A673 (cell line): ENCODE data around the gene ADGRG1. TPM values are rescaled to one million over a fixed set of nuclear protein-coding genes. Genes with fewer than 3 reads are reported as not detected.

Experiments
- BruUV-seq: library from RNA; stranded (reverse); fragments of 400-500 nt; replicated peaks from 2 replicates; lab custom pipeline; 2021; lab: Mats Ljungman, UMichigan
- CTCF ChIA-PET: fragments of 300-600 bp; sonication (Branson Sonifier 250); formaldehyde crosslinking; loops from one replicate; lab custom pipeline; 2022; ENCODE audit warnings: antibody characterized with exemption; lab: Charles Lee
- POLR2A ChIA-PET: fragments of 300-600 bp; sonication (Branson Sonifier 250); formaldehyde crosslinking; loops from one replicate; lab custom pipeline; 2022; ENCODE audit warnings: antibody characterized with exemption; ENCODE audit not compliant: low non-redundant PET; lab: Charles Lee
- DNase-seq: peaks from one replicate; pipeline ENCODE4 v3.0.0-alpha.2; 2015; ENCODE audit warnings: low spot score
- H3K27ac ChIP-seq: fragments of 200-600 bp; sonication (generic); 2 replicates; pipeline ENCODE4 v1.5.1; 2016; ENCODE audit warnings: mixed run types, low read depth, mild to moderate bottlenecking, mixed read lengths, antibody characterized with exemption, low read length; ENCODE audit not compliant: poor library complexity, severe bottlenecking
- H3K27me3 ChIP-seq: fragments of 200-600 bp; sonication (generic); replicated peaks from 2 replicates; pipeline ENCODE4 v1.6.1; 2017; ENCODE audit warnings: mixed run types, low read depth, mild to moderate bottlenecking, mixed read lengths, antibody characterized with exemption, low read length; ENCODE audit not compliant: insufficient read depth, poor library complexity
- H3K36me3 ChIP-seq: fragments of 200-600 bp; sonication (generic); 2 replicates; pipeline ENCODE4 v1.6.1; 2016; ENCODE audit warnings: mixed run types, mild to moderate bottlenecking, mixed read lengths, antibody characterized with exemption, low read length; ENCODE audit not compliant: insufficient read depth, poor library complexity, severe bottlenecking
- H3K4me1 ChIP-seq: fragments of 200-600 bp; sonication (generic); 2 replicates; pipeline ENCODE4 v1.6.1; 2017; ENCODE audit warnings: mixed run types, mild to moderate bottlenecking, mixed read lengths, antibody characterized with exemption, low read length; ENCODE audit not compliant: insufficient read depth, poor library complexity, severe bottlenecking
- H3K4me3 ChIP-seq: fragments of 200-600 bp; sonication (generic); 2 replicates; pipeline ENCODE4 v1.5.1; 2016; ENCODE audit warnings: low read depth, mixed run types, mild to moderate bottlenecking, mixed read lengths, low read length; ENCODE audit not compliant: poor library complexity, severe bottlenecking
- H3K9me3 ChIP-seq: fragments of 200-600 bp; sonication (generic); 2 replicates; pipeline ENCODE4 v1.6.1; 2016; ENCODE audit warnings: mixed run types, low read depth, mild to moderate bottlenecking, mixed read lengths, antibody characterized with exemption, low read length; ENCODE audit not compliant: poor library complexity, severe bottlenecking
- CTCF ChIP-seq: fragments of 300-800, 200-600 bp; sonication (generic); conservative IDR thresholded peaks from 2 replicates; pipeline ENCODE4 v1.5.1; 2017; ENCODE audit warnings: low read depth, mild to moderate bottlenecking, antibody characterized with exemption, low read length, moderate library complexity, mixed read lengths
- EZH2 ChIP-seq: fragments of 200-600 bp; sonication (generic); IDR thresholded peaks from 2 replicates; pipeline ENCODE4 v1.6.1; 2017; ENCODE audit warnings: borderline replicate concordance, low read depth, mild to moderate bottlenecking, mixed read lengths, antibody characterized with exemption, low read length; ENCODE audit not compliant: poor library complexity, severe bottlenecking
- intact Hi-C: fragments of 100-400 bp; cut with micrococcal nuclease; formaldehyde crosslinking; loops from one replicate; pipeline ENCODE4 v1.10.0; 2022; ENCODE audit not compliant: unreplicated experiment
- total RNA-seq: library from RNA; stranded (reverse); gene quantifications from 2 replicates; pipeline ENCODE4 v1.2.3, GENCODE V29; 2021

The ADGRG1 gene
- total RNA-seq, 1 experiment from 2014 or later, result 0.75 TPM

GRCh38 chr16:57636184-57636583 lies 7.8 kb downstream of the ADGRG1 start:
- Histone ChIP-seq H3K27me3 (no peaks in the 10 kb centered on the region), H3K4me3 (no peak overlapping the region), H3K4me1 (no peaks in the 10 kb centered on the region), H3K27ac (no peak overlapping the region), H3K36me3 (no peaks in the 10 kb centered on the region), H3K9me3 (no peaks in the 10 kb centered on the region)
- TF ChIP-seq EZH2 (no peak), CTCF (no peak)
- BruUV-seq, result no TSS peak
- intact Hi-C loops, result no loop called here
- ChIA-PET CTCF (no interaction called here), POLR2A (no interaction called here)
- DNase-seq, result no peak

- Histone ChIP-seq H3K4me3 (no peak overlapping the region), H3K27me3 (no peaks in the 10 kb centered on the region), H3K4me1 (no peaks in the 10 kb centered on the region), H3K9me3 (no peaks in the 10 kb centered on the region), H3K27ac (no peak overlapping the region), H3K36me3 (no peaks in the 10 kb centered on the region)
- intact Hi-C loops, result no loop called here
- ChIA-PET CTCF (no interaction called here), POLR2A (no interaction called here)
- no TSS peak for BruUV-seq
- DNase-seq, result no peak
- no peak for TF ChIP-seq EZH2
- no peak for TF ChIP-seq CTCF
Observed at GRCh38 chr16:57637020-57637419, 8.6 kb downstream of the ADGRG1 start.

- H3K27me3 ChIP-seq, result no peaks in the 10 kb centered on the region
- BruUV-seq, result no TSS peak
- ChIA-PET CTCF (no interaction called here), POLR2A (no interaction called here)
- H3K4me3 ChIP-seq, result no peak overlapping the region
- DNase-seq, result no peak
- H3K36me3 ChIP-seq, result no peaks in the 10 kb centered on the region
- H3K9me3 ChIP-seq, result no peaks in the 10 kb centered on the region
- H3K27ac ChIP-seq, result no peak overlapping the region
- intact Hi-C loops, result no loop called here
- no peaks in the 10 kb centered on the region for H3K4me1 ChIP-seq
- no peak for TF ChIP-seq CTCF
Observed at GRCh38 chr16:57637424-57637823, 9.0 kb downstream of the ADGRG1 start.
